ENCODE data around the gene DGKG. TPM values are rescaled to one million over a fixed set of nuclear protein-coding genes. Genes with fewer than 3 reads are reported as not detected.

The DGKG gene
- polyA plus RNA-seq, 2 of the 4 experiments (the other 2 are of a cell fraction) = 11.5 to 13.3 TPM

- FAIRE-seq = no peak
- POLR2A ChIA-PET = no interaction called here
- no peak overlapping the region for H3K4me2 ChIP-seq
Observed at GRCh38 chr3:186218421-186218820, 143.6 kb downstream of the DGKG start.

DNA sequence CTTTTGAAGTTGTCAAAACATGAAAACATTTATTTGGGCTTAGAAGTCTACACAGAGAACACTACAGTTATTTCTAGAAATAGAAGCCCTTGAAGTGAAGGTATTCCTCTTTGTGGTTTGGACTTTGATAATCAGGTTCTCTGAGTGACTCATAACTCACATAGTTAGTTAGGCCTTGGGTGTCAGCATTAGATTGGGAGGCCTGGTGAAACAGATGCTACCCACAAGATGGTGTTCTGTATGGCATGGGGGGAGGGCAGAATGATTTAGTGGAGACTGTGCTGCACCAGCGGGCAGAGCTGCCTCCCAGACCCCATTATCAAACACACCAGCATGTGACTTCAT lies 144.2 kb downstream of the DGKG start:
- H3K9me3 ChIP-seq = no peaks in the 10 kb centered on the region
- no peaks in the 10 kb centered on the region for H3K4me1 ChIP-seq
- CTCF ChIA-PET = interaction anchor here (3.5 kb wide), 1 partner anchor 24 kb away, joined by 11 read pairs; no protein-coding TSS in a partner anchor
- FAIRE-seq (no peak), DNase-seq (ENCODE audit: low read depth in 1 of 2, low spot score in 1 of 2) (no peak), ATAC-seq (no peak)
- H3K4me3 ChIP-seq = no peak overlapping the region
- no peak overlapping the region for H3K27ac ChIP-seq
- POLR2A ChIA-PET = no interaction called here
- no peak overlapping the region for H3K4me2 ChIP-seq
- TF ChIP-seq SMC3 (IDR thresholded peaks at IDR 0.05) (no peak), HOXA7 (CRISPR knock-in tag; IDR thresholded peaks at IDR 0.05) (no peak), CBX8 (IDR thresholded peaks at IDR 0.05) (no peak), BHLHE40 (IDR thresholded peaks at IDR 0.05; ENCODE audit: low read depth, low read length) (no peak), RNF2 (IDR thresholded peaks at IDR 0.05; ENCODE audit: borderline replicate concordance, low read depth) (no peak), ZFP36 (IDR thresholded peaks at IDR 0.05; ENCODE audit: borderline replicate concordance, partially characterized antibody) (no peak), EHF (CRISPR knock-in tag; IDR thresholded peaks at IDR 0.05) (no peak), HOXB5 (CRISPR knock-in tag; IDR thresholded peaks at IDR 0.05) (no peak), KDM1A (IDR thresholded peaks at IDR 0.05; ENCODE audit: low read depth) (no peak), FOSL2 (IDR thresholded peaks at IDR 0.05) (no peak), FOSL2 (CRISPR knock-in tag; IDR thresholded peaks at IDR 0.05) (no peak), CEBPB (IDR thresholded peaks at IDR 0.05) (no peak)
- TF ChIP-seq, protein P1, sequence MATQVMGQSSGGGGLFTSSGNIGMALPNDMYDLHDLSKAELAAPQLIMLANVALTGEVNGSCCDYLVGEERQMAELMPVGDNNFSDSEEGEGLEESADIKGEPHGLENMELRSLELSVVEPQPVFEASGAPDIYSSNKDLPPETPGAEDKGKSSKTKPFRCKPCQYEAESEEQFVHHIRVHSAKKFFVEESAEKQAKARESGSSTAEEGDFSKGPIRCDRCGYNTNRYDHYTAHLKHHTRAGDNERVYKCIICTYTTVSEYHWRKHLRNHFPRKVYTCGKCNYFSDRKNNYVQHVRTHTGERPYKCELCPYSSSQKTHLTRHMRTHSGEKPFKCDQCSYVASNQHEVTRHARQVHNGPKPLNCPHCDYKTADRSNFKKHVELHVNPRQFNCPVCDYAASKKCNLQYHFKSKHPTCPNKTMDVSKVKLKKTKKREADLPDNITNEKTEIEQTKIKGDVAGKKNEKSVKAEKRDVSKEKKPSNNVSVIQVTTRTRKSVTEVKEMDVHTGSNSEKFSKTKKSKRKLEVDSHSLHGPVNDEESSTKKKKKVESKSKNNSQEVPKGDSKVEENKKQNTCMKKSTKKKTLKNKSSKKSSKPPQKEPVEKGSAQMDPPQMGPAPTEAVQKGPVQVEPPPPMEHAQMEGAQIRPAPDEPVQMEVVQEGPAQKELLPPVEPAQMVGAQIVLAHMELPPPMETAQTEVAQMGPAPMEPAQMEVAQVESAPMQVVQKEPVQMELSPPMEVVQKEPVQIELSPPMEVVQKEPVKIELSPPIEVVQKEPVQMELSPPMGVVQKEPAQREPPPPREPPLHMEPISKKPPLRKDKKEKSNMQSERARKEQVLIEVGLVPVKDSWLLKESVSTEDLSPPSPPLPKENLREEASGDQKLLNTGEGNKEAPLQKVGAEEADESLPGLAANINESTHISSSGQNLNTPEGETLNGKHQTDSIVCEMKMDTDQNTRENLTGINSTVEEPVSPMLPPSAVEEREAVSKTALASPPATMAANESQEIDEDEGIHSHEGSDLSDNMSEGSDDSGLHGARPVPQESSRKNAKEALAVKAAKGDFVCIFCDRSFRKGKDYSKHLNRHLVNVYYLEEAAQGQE (IDR thresholded peaks at IDR 0.05) = no peak
- 75% methylated on average over 1 of the region's 1 CpG for WGBS (ENCODE audit: missing lambda C conversion rate)

More at GRCh38 chr3:186218421-186218820, 143.6 kb downstream of the DGKG start:
- no peak for DNase-seq (ENCODE audit: low read depth in 1 of 2, low spot score in 1 of 2)
- Histone ChIP-seq H3K9me3 (no peaks in the 10 kb centered on the region), H3K4me3 (no peak overlapping the region), H3K27ac (no peak overlapping the region), H3K4me1 (no peaks in the 10 kb centered on the region)
- no peak for ATAC-seq
- CTCF ChIA-PET = interaction anchor here (3.5 kb wide), 1 partner anchor 24 kb away, joined by 11 read pairs; no protein-coding TSS in a partner anchor
- TF ChIP-seq CBX8 (IDR thresholded peaks at IDR 0.05) (no peak), NPAS2 (CRISPR knock-in tag; IDR thresholded peaks at IDR 0.05; ENCODE audit: borderline replicate concordance) (no peak), ATOH8 (CRISPR knock-in tag; IDR thresholded peaks at IDR 0.05; ENCODE audit: low read depth) (no peak), BHLHE40 (IDR thresholded peaks at IDR 0.05; ENCODE audit: low read depth, low read length) (no peak), JUN (IDR thresholded peaks at IDR 0.05) (no peak), KDM1A (IDR thresholded peaks at IDR 0.05; ENCODE audit: low read depth) (no peak), JUNB (IDR thresholded peaks at IDR 0.05) (no peak), MAFK (IDR thresholded peaks at IDR 0.05; ENCODE audit: partially characterized antibody) (no peak)
- TF ChIP-seq, protein P2, sequence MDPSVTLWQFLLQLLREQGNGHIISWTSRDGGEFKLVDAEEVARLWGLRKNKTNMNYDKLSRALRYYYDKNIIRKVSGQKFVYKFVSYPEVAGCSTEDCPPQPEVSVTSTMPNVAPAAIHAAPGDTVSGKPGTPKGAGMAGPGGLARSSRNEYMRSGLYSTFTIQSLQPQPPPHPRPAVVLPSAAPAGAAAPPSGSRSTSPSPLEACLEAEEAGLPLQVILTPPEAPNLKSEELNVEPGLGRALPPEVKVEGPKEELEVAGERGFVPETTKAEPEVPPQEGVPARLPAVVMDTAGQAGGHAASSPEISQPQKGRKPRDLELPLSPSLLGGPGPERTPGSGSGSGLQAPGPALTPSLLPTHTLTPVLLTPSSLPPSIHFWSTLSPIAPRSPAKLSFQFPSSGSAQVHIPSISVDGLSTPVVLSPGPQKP (IDR thresholded peaks at IDR 0.05; ENCODE audit: low read depth, low read length) = no peak
- WGBS (ENCODE audit: missing lambda C conversion rate) = 90% methylated on average over 8 of the region's 8 CpGs

Measured in A549 (cell line).